ENCODE results near the gene TEDC2. TPM values are rescaled to one million over a fixed set of nuclear protein-coding genes. Genes with fewer than 3 reads are reported as not detected.

Gene TEDC2
- total and polyA plus RNA-seq, 10 of the 15 experiments (the other 5 are each of a cell fraction or from before 2014, with no cell fraction given) = 0.23 to 47.9 (median 19.1) TPM

DNA sequence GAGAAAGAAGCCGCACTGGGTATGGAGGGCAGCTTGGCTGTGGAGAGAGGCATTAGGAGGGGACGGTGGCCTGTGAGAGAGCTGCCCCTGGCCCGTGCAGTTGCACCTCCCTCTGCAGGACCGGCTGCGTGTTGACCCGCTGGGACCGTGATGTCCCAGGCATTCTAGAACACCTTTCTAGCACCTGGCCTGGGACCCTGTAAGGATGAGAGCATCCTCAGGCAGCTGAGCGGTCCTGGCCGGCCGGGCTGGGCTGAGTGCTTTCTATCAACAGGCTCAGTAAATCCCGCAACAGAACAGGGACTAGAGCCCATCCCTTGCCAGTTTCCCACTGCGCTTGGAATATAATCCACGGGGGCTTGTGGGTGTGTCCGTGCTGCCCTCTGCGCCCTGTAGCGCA, 29.7 kb downstream of the TEDC2 start:
- ChIA-PET POLR2A (interaction anchor here (0.6 kb wide), 1 partner anchor 21 kb away, joined by 4 read pairs; no protein-coding TSS in a partner anchor), CTCF (interaction anchor here (1.4 to 1.6 kb wide), 2 partner anchors 12 to 194 kb away, joined by 3 read pairs; no protein-coding TSS in a partner anchor), RAD21 (ENCODE audit: unreplicated experiment) (no interaction called here), SMC1A (ENCODE audit: uncharacterized antibody, unreplicated experiment) (no interaction called here)
- ATAC-seq (no peak), DNase-seq (ENCODE audit: low read depth, low spot score) (no peak), FAIRE-seq (no peak)
- Histone ChIP-seq H3K27me3 (replicated peaks in 1 of 2; ENCODE audit: control insufficient read depth in 2 of 2, insufficient read depth in 2 of 2, low read length in 1 of 2) (no peaks in the 10 kb centered on the region), H3K9me3 (replicated peaks; ENCODE audit: control insufficient read depth, insufficient read depth, low read length) (no peaks in the 10 kb centered on the region), H3K4me1 (ENCODE audit: control insufficient read depth, insufficient read depth, low read length) (peaks cover 16% of the 10 kb centered on the region), H3K9ac (ENCODE audit: control insufficient read depth, insufficient read depth, low read length) (no peak overlapping the region), H3K4me2 (ENCODE audit: control insufficient read depth, insufficient read depth) (no peak overlapping the region), H3K4me3 (no peak overlapping the region), H2AFZ (ENCODE audit: control insufficient read depth, low read depth, low read length) (no peak overlapping the region), H4K20me1 (ENCODE audit: control insufficient read depth, insufficient read depth) (no peaks in the 10 kb centered on the region), H3K36me3 (ENCODE audit: control insufficient read depth in 2 of 2, insufficient read depth in 2 of 2, low read length in 1 of 2) (no peaks in the 10 kb centered on the region; a peak in 1 of 4 replicates), H3K27ac (ENCODE audit: control insufficient read depth, insufficient read depth) (no peak overlapping the region), H3K79me2 (ENCODE audit: control insufficient read depth, insufficient read depth, low read length) (no peaks in the 10 kb centered on the region)
- in situ Hi-C loops (cut with MboI) (no loop called here), intact Hi-C loops (cut with micrococcal nuclease; ENCODE audit: unreplicated experiment) (loop anchor here (5.0 kb wide), 1 partner anchor 147 kb away; the partner anchor contains the start of gene ABCA3)
- BruUV-seq (replicated peaks) = no TSS peak
- TF ChIP-seq RBBP5 (conservative IDR thresholded peaks at IDR 0.05) = no peak
- no peak for TF ChIP-seq IRF4 (IDR thresholded peaks at IDR 0.05; ENCODE audit: low read depth, low read length)
- no peak for TF ChIP-seq NFIC (IDR thresholded peaks at IDR 0.05; ENCODE audit: low read depth, low read length)
- TF ChIP-seq RAD21 (IDR thresholded peaks at IDR 0.05; ENCODE audit: insufficient read depth, low read depth, low read length) = no peak
- TF ChIP-seq, protein P1, sequence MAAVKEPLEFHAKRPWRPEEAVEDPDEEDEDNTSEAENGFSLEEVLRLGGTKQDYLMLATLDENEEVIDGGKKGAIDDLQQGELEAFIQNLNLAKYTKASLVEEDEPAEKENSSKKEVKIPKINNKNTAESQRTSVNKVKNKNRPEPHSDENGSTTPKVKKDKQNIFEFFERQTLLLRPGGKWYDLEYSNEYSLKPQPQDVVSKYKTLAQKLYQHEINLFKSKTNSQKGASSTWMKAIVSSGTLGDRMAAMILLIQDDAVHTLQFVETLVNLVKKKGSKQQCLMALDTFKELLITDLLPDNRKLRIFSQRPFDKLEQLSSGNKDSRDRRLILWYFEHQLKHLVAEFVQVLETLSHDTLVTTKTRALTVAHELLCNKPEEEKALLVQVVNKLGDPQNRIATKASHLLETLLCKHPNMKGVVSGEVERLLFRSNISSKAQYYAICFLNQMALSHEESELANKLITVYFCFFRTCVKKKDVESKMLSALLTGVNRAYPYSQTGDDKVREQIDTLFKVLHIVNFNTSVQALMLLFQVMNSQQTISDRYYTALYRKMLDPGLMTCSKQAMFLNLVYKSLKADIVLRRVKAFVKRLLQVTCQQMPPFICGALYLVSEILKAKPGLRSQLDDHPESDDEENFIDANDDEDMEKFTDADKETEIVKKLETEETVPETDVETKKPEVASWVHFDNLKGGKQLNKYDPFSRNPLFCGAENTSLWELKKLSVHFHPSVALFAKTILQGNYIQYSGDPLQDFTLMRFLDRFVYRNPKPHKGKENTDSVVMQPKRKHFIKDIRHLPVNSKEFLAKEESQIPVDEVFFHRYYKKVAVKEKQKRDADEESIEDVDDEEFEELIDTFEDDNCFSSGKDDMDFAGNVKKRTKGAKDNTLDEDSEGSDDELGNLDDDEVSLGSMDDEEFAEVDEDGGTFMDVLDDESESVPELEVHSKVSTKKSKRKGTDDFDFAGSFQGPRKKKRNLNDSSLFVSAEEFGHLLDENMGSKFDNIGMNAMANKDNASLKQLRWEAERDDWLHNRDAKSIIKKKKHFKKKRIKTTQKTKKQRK (IDR thresholded peaks at IDR 0.05; ENCODE audit: low read depth, low read length) = no peak
- no peak for TF ChIP-seq SUPT20H (IDR thresholded peaks at IDR 0.05; ENCODE audit: borderline replicate concordance, control insufficient read depth, low read depth, low read length)
- TF ChIP-seq DPF2 (IDR thresholded peaks at IDR 0.05) = no peak
- TF ChIP-seq, protein P2, sequence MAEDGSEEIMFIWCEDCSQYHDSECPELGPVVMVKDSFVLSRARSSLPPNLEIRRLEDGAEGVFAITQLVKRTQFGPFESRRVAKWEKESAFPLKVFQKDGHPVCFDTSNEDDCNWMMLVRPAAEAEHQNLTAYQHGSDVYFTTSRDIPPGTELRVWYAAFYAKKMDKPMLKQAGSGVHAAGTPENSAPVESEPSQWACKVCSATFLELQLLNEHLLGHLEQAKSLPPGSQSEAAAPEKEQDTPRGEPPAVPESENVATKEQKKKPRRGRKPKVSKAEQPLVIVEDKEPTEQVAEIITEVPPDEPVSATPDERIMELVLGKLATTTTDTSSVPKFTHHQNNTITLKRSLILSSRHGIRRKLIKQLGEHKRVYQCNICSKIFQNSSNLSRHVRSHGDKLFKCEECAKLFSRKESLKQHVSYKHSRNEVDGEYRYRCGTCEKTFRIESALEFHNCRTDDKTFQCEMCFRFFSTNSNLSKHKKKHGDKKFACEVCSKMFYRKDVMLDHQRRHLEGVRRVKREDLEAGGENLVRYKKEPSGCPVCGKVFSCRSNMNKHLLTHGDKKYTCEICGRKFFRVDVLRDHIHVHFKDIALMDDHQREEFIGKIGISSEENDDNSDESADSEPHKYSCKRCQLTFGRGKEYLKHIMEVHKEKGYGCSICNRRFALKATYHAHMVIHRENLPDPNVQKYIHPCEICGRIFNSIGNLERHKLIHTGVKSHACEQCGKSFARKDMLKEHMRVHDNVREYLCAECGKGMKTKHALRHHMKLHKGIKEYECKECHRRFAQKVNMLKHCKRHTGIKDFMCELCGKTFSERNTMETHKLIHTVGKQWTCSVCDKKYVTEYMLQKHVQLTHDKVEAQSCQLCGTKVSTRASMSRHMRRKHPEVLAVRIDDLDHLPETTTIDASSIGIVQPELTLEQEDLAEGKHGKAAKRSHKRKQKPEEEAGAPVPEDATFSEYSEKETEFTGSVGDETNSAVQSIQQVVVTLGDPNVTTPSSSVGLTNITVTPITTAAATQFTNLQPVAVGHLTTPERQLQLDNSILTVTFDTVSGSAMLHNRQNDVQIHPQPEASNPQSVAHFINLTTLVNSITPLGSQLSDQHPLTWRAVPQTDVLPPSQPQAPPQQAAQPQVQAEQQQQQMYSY (CRISPR knock-in tag; IDR thresholded peaks at IDR 0.05) = no peak
- WGBS (ENCODE audit: insufficient coverage, insufficient replicate concordance, low lambda C conversion rate, missing lambda C conversion rate) = 96% methylated on average over 16 of the region's 16 CpGs

Measured in GM12878 (cell line).